Ishikawa (cell line): Measurements from ENCODE around the gene TPM2.

Experiments
- CEBPB ChIP-seq: IDR thresholded peaks from 2 replicates; pipeline ENCODE4 v1.6.1; 2012
- EGR1 ChIP-seq: IDR thresholded peaks from 2 replicates; pipeline ENCODE4 v1.6.1; 2012
- EP300 ChIP-seq: IDR thresholded peaks from 2 replicates; pipeline ENCODE4 v1.6.1; 2012; ENCODE audit warnings: borderline replicate concordance
- FOXM1 ChIP-seq: IDR thresholded peaks from 2 replicates; pipeline ENCODE4 v1.6.1; 2012; ENCODE audit warnings: low read depth, borderline replicate concordance
- NFIC ChIP-seq: IDR thresholded peaks from 2 replicates; pipeline ENCODE4 v1.6.1; 2012
- RAD21 ChIP-seq: IDR thresholded peaks from 2 replicates; pipeline ENCODE4 v1.6.1; 2012; ENCODE audit warnings: low read depth
- REST ChIP-seq: IDR thresholded peaks from 2 replicates; pipeline ENCODE4 v1.6.1; 2012; ENCODE audit warnings: low read depth, mild to moderate bottlenecking
- TAF1 ChIP-seq: IDR thresholded peaks from 2 replicates; pipeline ENCODE4 v1.6.1; 2012; ENCODE audit warnings: low read depth, mild to moderate bottlenecking
- TEAD4 ChIP-seq: IDR thresholded peaks from 2 replicates; pipeline ENCODE4 v1.6.1; 2012
- YY1 ChIP-seq: IDR thresholded peaks from 2 replicates; pipeline ENCODE4 v1.6.1; 2012; ENCODE audit warnings: low read depth
- ZBTB7A ChIP-seq: IDR thresholded peaks from 2 replicates; pipeline ENCODE4 v1.6.1; 2012; ENCODE audit warnings: low read depth
- TF ChIP-seq, protein P1 (sequence below): IDR thresholded peaks from 2 replicates; pipeline ENCODE4 v1.6.1; 2012
- TF ChIP-seq, protein P2 (sequence below): IDR thresholded peaks from 2 replicates; pipeline ENCODE4 v1.6.1; 2012

TPM2 gene

GRCh38 chr9:35713578-35713977 is 23.9 kb upstream of the TPM2 start:
- no peak for TF ChIP-seq EGR1

- 0 out of 2 replicates have a peak, but pooled peaks have one; percentile 22 for TF ChIP-seq NFIC
- TF ChIP-seq TEAD4: peak; percentile 61
- TF ChIP-seq REST: no peak
- TF ChIP-seq, protein P1, sequence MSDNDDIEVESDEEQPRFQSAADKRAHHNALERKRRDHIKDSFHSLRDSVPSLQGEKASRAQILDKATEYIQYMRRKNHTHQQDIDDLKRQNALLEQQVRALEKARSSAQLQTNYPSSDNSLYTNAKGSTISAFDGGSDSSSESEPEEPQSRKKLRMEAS: no peak
Measured at GRCh38 chr9:35712762-35713400, 23.2 kb upstream of the TPM2 start.

GRCh38 chr9:35711501-35712428 is 22.0 kb upstream of the TPM2 start:
- TF ChIP-seq, protein P2, sequence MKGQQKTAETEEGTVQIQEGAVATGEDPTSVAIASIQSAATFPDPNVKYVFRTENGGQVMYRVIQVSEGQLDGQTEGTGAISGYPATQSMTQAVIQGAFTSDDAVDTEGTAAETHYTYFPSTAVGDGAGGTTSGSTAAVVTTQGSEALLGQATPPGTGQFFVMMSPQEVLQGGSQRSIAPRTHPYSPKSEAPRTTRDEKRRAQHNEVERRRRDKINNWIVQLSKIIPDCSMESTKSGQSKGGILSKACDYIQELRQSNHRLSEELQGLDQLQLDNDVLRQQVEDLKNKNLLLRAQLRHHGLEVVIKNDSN: no peak
- TF ChIP-seq YY1: no peak
- TF ChIP-seq REST: no peak
- TF ChIP-seq CEBPB: no peak
- no peak for TF ChIP-seq TEAD4
- TF ChIP-seq NFIC: no peak
- no peak for TF ChIP-seq TAF1
- TF ChIP-seq FOXM1: no peak
- no peak for TF ChIP-seq RAD21
- no peak for TF ChIP-seq EGR1

- TF ChIP-seq, protein P2: no peak
- TF ChIP-seq EP300: no peak
Measured at GRCh38 chr9:35710818-35711500, 21.2 kb upstream of the TPM2 start.

DNA sequence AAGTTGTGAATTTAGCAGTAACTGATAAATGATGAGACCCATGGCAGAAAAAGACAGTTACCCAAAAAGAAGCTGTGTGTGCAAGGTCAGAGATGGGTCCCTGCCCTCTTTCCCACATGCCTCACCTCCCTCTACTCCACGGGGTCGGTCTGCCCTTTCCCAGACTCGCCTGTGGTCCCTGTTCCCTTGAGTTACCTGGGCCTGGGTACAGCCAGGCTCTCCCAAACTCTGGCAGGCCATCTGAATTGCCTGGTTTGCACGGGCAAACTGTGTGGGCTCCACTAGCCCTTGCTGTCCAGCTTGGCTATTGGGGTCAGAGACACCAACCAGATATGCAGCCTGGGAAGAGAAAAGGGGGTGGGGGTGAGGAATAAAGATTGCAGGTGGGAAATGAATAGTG is 18.4 kb upstream of the TPM2 start:
- no peak for TF ChIP-seq ZBTB7A
- no peak for TF ChIP-seq NFIC

- no peak for TF ChIP-seq EP300
Measured at GRCh38 chr9:35706951-35707350, 17.2 kb upstream of the TPM2 start.

GRCh38 chr9:35705836-35706430 is 16.2 kb upstream of the TPM2 start:
- TF ChIP-seq EP300 (no peak), TEAD4 (no peak), EGR1 (no peak), RAD21 (no peak), NFIC (no peak), TAF1 (no peak)
